ENCODE results near the gene LAMTOR5.

The LAMTOR5 gene

DNA sequence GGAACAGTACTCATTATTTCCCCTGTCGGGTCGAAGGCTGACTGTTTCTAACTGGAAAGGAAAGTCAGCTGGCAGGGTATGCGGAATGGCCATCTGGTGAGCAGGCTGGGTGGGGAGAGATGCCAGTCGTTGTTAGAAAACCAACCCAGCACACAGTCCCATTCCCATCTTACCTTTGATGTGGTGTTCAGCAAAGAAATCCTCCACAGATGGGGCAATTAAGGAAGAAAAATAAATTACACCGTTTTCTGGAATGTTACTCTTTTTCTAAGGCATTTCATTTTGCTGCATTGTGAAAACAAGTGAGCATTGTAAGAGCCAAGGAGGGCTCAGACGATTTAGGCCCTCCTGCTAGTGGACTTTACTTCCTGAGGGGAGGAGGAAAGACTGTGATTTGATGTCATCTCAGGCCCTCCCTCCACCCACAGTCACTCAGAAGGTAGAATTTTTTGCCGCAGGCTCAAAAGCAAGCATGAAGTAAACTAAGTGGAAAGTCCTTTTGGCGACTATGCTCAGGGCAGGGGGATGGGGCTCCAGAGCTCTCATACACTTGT lies 16.7 kb downstream of the LAMTOR5 start, which contains the start of gene SLC16A4:
SLC16A4 (minus strand) TSS at position 335 of the 554 bp plus-strand sequence. CDS start 1,703 bp downstream, outside the sequence.
- DNase-seq, result peak in 1 of 58 donors; percentile 3

DNA sequence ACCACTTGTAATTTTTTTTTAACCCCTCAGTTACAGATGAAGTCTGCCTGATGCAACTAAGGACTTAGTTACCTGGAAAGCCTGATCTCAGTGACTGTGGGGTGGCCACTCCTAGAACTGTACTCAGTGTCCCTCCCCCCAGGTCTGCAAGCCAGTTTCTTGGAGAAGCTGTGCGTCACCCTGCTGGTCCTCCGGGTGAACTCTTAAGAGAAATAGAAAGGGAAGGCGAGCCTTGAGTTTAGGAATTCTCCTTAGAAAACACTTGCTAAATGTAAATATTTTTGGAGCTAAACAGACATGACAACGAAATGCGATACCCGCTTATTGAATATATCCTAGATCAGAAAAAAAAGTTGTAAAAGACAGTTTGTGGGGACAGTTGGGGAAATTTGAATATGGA lies 17.4 kb downstream of the LAMTOR5 start:
- DNase-seq, result peak in 1 of 58 donors; percentile 13

DNA sequence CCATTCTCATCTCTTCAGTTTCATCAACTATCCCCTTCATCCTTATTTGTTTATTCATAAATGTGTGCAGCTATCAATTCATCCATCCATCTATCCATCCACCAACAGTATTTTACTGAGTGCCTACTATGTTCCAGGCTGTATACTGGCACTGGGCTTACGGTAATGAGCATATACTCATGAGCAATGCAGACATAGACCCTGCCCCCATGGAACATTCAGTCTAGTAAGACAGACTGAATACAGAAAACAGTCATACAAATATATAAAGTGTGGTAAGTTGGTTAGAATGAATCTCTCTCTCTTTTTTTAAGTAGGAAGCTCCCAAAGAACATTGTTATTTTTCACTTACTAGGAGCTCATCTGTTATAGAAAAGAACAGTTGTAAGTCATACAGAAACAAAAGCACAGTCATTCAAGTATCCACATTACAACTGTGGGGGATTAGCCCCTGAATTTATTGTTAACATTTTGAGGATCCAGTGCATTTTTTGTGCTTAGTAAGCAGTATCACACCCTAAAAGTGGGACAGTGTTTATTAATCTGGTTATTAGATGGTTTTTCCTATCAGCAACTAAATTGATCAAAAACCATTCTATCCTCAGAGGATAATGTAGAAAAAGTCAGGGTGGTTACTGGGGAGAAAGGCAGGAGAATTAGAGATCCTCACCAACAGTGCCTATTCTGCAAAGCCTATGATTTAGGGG lies 20.3 kb downstream of the LAMTOR5 start:
- no peak for DNase-seq

DNA sequence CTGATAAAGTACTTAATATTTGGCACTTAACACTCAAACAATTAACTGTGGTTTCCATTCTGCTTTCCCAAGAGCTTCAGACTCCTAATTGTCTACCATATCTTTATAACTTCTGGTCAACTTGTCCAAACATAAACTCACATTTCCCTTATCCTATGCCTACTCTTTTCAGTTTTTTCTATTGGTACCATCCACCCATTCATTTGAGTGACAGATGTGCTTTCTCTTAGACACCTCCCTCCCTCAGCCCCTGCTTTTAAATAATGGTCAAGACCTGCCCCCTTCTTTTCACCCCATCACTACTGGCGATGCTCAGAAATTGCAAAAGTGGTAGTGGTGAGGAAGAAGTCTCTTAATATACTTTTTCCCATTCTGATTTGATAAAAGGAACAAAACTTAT lies 22.1 kb downstream of the LAMTOR5 start:
- DNase-seq, result no peak

DNA sequence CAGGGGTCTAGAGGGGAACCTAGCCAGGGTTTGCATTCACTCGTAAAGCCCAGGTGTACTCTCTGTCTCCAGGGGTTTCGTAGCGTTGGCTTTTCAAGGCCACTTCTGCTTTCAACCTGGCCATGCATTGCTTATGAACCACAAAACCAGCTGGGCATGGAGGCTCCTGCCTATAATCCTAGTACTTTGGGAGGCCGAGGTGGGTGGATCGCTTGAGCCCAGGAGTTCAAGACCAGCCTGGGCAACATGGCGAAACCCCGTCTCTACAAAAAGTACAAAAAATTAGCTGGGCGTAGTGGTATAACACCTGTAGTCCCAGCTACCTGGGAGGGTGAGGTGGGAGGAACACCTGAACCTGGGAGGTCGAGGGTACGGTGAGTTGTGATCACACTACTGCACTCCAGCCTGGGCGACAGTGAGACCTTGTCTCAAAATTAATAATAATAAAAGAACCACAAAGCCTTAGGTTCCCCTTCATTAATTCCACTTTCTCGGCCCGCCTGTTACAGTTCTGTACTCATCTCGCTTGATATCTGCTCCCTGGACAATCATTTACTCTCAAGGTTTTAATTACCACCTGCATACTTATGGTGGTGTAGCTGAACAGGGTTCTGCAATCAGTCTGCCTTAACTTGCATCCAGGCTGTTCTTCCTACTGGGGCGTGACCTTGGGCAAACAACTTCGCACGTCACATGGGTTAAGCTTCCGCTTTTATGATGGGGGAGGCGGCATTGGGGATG lies 22.7 kb downstream of the LAMTOR5 start:
- no peak for DNase-seq

GRCh38 chr1:110383251-110383990 lies 24.1 kb downstream of the LAMTOR5 start:
- no peak for DNase-seq

- no peak for DNase-seq
Measured at GRCh38 chr1:110380672-110381283, 26.7 kb downstream of the LAMTOR5 start.

DNA sequence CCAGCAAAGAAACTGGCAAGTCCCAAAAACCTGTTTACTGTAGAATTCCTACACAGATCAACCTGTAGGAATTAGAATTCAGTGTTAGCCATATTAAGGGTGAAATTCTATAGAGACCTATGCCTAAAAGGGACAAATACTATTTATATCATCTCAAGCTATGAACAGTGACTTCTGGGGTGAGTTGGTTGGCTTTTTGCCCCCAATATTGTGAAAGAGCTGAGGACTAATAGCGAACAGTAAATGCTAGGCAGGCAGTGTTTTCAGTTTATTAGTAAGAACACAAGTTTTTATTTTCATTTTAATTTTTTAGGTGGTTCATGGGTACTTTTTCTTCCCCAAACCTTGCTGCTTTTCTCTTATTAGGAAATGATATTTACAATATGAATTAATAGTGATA lies 32.0 kb downstream of the LAMTOR5 start:
- no peak for DNase-seq

DNA sequence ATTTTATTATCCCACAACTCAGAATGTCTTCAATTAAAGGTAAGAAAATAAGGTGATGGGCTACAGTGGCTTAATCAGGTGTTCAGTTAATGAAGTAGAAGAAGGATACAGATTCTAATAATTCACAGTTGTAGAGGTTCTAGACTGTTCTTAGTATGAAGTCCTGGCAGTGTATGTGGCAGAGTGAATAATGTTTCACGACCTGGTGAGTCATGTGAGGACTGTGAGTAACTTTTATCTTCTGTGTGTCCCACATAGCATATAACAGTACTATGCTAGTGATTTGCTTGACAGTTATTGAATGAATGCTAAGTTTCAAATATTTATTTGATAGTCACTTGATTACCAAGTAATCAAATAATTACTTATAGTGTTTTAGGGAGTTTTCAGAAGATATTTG lies 36.7 kb downstream of the LAMTOR5 start:
- no peak for DNase-seq

GRCh38 chr1:110364221-110364620 lies 43.3 kb downstream of the LAMTOR5 start:
- DNase-seq, result no peak

GRCh38 chr1:110361856-110362255 lies 45.6 kb downstream of the LAMTOR5 start:
- no peak for DNase-seq

GRCh38 chr1:110360431-110360830 lies 47.1 kb downstream of the LAMTOR5 start:
- no peak for DNase-seq

GRCh38 chr1:110356379-110356778 lies 51.1 kb downstream of the LAMTOR5 start:
- no peak for DNase-seq

DNA sequence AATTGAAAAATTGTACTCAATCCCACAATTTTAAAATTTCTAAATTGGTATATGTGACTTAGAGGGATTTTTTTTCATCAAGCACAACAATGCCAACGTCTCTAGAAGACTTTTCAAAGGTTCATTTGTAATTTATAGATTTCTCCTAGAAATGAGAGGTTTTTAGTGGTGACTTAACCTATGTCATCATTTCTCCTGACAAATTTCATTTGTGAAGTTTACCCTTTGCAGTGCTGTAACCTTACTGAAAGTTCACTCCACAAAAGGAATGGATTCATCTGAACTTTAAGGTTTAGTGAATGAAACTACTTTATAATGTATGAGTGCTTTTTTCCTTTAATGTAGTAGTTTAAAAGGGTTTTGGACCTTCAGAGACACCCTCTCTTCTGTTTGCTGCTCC lies 52.2 kb downstream of the LAMTOR5 start:
- DNase-seq, result no peak

Data from anterior cingulate cortex (tissue), 58 donors.